Activated CD8-positive, alpha-beta T cell treated with anti-CD3 and anti-CD28 coated beads for 36 hours (primary cell): ENCODE data around the gene MCC. TPM values are rescaled to one million over a fixed set of nuclear protein-coding genes. Genes with fewer than 3 reads are reported as not detected.

ENCODE experiments used
- ATAC-seq: fragments of 200-7000 bp; cut with Tn5 transposase; one replicate; pipeline ENCODE4 v1.10.0; 2021; ENCODE audit warnings: mild to moderate bottlenecking, moderate library complexity
- CTCF ChIA-PET: fragments of 350-600 bp; sonication (Branson Sonifier 250); formaldehyde crosslinking; loops from one replicate; lab custom pipeline; 2021; ENCODE audit warnings: antibody characterized with exemption; lab: Charles Lee
- POLR2A ChIA-PET: fragments of 350-600 bp; sonication (Branson Sonifier 250); formaldehyde crosslinking; loops from one replicate; lab custom pipeline; 2021; ENCODE audit warnings: antibody characterized with exemption; lab: Charles Lee
- DNase-seq: peaks from one replicate; pipeline ENCODE4 v3.0.0-alpha.2; 2020
- H3K27ac Mint-ChIP-seq: one replicate; pipeline ENCODE4 v1.8.0; 2021; ENCODE audit warnings: mild to moderate bottlenecking, mixed read lengths
- H3K27me3 Mint-ChIP-seq: one replicate; pipeline ENCODE4 v1.8.0; 2021; ENCODE audit warnings: mixed read lengths
- H3K36me3 Mint-ChIP-seq: one replicate; pipeline ENCODE4 v1.8.0; 2021; ENCODE audit warnings: low read depth, mixed read lengths
- H3K4me1 Mint-ChIP-seq: one replicate; pipeline ENCODE4 v1.8.0; 2021; ENCODE audit warnings: low read depth, mixed read lengths
- H3K4me3 Mint-ChIP-seq: one replicate; pipeline ENCODE4 v1.8.0; 2021; ENCODE audit warnings: mild to moderate bottlenecking, moderate library complexity, mixed read lengths
- H3K9me3 Mint-ChIP-seq: one replicate; pipeline ENCODE4 v1.8.0; 2021; ENCODE audit warnings: mixed read lengths
- intact Hi-C: fragments of 100-400 bp; cut with micrococcal nuclease; formaldehyde crosslinking; loops from one replicate; pipeline ENCODE4 v1.10.0; 2022
- total RNA-seq, 2 experiments: library from RNA; stranded (reverse); gene quantifications; one replicate each; pipeline ENCODE4 v1.2.3, GENCODE V29; 2021
- TF ChIP-seq, protein P1 (sequence below): fragments of 200-600 bp; IDR thresholded peaks from one replicate; pipeline ENCODE4 v1.8.0; 2022; ENCODE audit warnings: antibody characterized with exemption, mild to moderate bottlenecking

MCC gene
- total RNA-seq, 2 experiments from 2014 or later: 4.9 to 5.4 TPM

DNA sequence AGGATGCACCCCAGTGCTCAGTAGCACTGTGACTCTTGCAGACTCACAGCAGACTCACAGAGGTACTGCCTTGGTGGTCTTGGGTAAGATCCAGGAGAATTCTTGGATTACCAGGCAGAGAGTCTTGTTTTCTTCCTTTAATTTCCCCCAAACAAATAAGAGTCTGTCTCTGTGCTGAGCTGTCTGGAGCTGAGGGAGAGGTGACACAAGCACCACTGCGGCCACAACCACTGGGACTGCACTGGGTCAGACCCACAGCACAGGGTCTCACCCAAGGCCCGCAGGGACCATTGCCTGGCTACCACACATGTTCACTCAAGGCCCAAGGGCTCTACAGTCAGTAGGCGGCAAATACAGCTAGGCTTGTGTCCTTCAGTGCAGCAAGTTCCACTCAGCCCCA, 13.8 kb upstream of the MCC start:
- Mint-ChIP-seq H3K27me3 (peaks cover 43% of the 10 kb centered on the region), H3K36me3 (no peaks in the 10 kb centered on the region), H3K9me3 (no peaks in the 10 kb centered on the region), H3K27ac (no peak overlapping the region), H3K4me1 (no peaks in the 10 kb centered on the region), H3K4me3 (no peak overlapping the region)
- ATAC-seq (no peak), DNase-seq (no peak)
- POLR2A ChIA-PET: no interaction called here
- intact Hi-C loops: no loop called here
- CTCF ChIA-PET: interaction anchor here (1.6 kb wide), 1 partner anchor 11 kb away, joined by 4 read pairs; the partner anchor contains the start of gene YTHDC2
- TF ChIP-seq, protein P1, sequence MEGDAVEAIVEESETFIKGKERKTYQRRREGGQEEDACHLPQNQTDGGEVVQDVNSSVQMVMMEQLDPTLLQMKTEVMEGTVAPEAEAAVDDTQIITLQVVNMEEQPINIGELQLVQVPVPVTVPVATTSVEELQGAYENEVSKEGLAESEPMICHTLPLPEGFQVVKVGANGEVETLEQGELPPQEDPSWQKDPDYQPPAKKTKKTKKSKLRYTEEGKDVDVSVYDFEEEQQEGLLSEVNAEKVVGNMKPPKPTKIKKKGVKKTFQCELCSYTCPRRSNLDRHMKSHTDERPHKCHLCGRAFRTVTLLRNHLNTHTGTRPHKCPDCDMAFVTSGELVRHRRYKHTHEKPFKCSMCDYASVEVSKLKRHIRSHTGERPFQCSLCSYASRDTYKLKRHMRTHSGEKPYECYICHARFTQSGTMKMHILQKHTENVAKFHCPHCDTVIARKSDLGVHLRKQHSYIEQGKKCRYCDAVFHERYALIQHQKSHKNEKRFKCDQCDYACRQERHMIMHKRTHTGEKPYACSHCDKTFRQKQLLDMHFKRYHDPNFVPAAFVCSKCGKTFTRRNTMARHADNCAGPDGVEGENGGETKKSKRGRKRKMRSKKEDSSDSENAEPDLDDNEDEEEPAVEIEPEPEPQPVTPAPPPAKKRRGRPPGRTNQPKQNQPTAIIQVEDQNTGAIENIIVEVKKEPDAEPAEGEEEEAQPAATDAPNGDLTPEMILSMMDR: no peak

DNA sequence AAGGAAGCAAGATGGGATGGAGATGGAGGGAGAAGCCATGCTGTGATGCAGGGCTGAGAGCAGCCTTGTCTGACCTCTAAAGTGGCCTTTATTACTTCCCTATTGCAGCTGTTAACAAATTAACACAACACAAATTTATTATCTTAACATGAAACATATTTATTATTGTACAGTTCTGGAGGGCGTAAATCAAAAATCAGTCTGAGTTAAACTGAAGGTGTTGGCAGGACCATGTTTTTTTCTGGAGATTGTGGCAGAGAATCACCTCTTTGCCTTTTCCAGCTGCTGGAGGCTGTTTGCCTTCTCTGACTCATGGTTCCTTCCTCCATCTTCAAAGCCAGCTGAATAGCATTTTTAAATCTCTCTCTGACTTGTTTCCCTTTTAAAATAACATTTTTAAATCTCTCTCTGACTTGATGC, 7.2 kb upstream of the MCC start:
- TF ChIP-seq, protein P1: no peak
- DNase-seq: no peak
- intact Hi-C loops: no loop called here
- H3K27me3 Mint-ChIP-seq: peaks cover 37% of the 10 kb centered on the region
- ChIA-PET CTCF (no interaction called here), POLR2A (interaction anchor here (0.7 kb wide), 1 partner anchor 1738 kb away, joined by 3 read pairs; no protein-coding TSS in a partner anchor)
- no peaks in the 10 kb centered on the region for H3K4me1 Mint-ChIP-seq
- H3K36me3 Mint-ChIP-seq: peaks cover 5% of the 10 kb centered on the region
- H3K9me3 Mint-ChIP-seq: peaks cover 7% of the 10 kb centered on the region
- H3K4me3 Mint-ChIP-seq: no peak overlapping the region
- H3K27ac Mint-ChIP-seq: no peak overlapping the region
- no peak for ATAC-seq

DNA sequence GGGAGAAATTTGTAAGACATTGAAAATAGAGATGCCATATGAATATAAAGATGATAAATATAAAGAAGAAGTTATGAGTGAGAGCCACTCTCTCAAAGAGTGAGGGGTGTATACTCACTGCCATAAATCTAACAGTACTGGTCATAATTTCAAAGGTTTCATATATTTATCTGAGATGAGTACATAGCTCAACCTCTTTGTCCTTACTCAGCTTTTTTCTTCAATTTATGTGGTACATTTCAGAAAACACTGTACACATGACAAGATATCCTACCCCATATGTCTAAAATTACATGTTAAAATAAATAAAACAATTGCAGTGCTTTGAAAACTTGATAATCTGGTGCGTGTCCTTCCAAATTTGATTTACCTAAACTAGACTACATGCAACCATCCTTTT, 5.2 kb upstream of the MCC start:
- CTCF ChIA-PET: no interaction called here
- DNase-seq: no peak
- intact Hi-C loops: no loop called here
- H3K27ac Mint-ChIP-seq: no peak overlapping the region
- H3K36me3 Mint-ChIP-seq: peaks cover 10% of the 10 kb centered on the region
- POLR2A ChIA-PET: no interaction called here
- H3K4me1 Mint-ChIP-seq: peaks cover 7% of the 10 kb centered on the region
- H3K9me3 Mint-ChIP-seq: peaks cover 9% of the 10 kb centered on the region
- no peak for ATAC-seq
- TF ChIP-seq, protein P1: no peak
- H3K27me3 Mint-ChIP-seq: peaks cover 40% of the 10 kb centered on the region
- no peak overlapping the region for H3K4me3 Mint-ChIP-seq

DNA sequence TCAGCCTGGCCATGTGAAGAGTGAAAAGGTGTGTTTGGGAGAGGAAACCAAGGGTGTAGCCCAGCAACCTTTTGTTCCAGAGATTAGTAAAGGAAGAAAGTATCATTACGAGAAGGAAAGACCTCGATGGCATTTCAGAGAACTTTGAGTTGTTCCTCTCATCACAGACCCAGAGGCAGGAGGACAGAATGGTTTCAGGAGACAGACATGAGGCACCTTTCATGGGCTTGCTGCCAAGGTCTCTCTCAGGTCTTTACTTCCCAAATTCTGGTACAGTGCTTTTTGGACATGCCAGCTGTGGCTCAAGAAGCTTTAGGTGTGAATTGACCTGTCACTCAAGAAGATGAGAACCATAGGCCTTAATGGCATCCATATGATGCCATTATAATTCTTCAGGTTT, 2.8 kb upstream of the MCC start:
- ChIA-PET POLR2A (no interaction called here), CTCF (no interaction called here)
- TF ChIP-seq, protein P1: no peak
- no peak overlapping the region for H3K4me3 Mint-ChIP-seq
- peaks cover 49% of the 10 kb centered on the region for H3K27me3 Mint-ChIP-seq
- peaks cover 10% of the 10 kb centered on the region for H3K36me3 Mint-ChIP-seq
- intact Hi-C loops: no loop called here
- DNase-seq (no peak), ATAC-seq (no peak)
- H3K9me3 Mint-ChIP-seq: peaks cover 9% of the 10 kb centered on the region
- H3K27ac Mint-ChIP-seq: no peak overlapping the region
- H3K4me1 Mint-ChIP-seq: peaks cover 14% of the 10 kb centered on the region

DNA sequence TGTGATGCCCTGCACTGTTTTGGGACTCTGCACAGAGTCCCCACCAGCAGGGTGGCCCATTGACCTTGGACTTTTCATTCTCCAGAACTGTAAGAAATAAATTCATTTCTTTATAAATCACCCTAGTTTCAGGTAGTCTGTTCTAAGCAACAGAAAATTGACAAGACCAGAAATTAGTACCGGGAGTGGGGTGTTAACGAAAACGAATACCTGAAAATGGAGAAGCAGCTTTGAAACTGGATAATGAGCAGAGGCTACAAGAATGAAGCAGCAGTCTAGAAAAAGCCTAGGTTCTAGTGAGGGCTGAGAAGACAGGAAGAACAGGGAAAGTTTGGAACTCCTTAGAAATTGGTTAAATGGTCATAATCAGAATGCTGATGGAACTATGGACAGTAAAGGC, 2.1 kb upstream of the MCC start:
- Mint-ChIP-seq H3K36me3 (peaks cover 10% of the 10 kb centered on the region), H3K27ac (no peak overlapping the region), H3K9me3 (peaks cover 9% of the 10 kb centered on the region), H3K4me1 (peaks cover 14% of the 10 kb centered on the region), H3K4me3 (no peak overlapping the region), H3K27me3 (peaks cover 53% of the 10 kb centered on the region)
- TF ChIP-seq, protein P1: no peak
- ATAC-seq (no peak), DNase-seq (no peak)
- ChIA-PET CTCF (interaction anchor here (0.6 kb wide), 1 partner anchor 130 kb away, joined by 3 read pairs; no protein-coding TSS in a partner anchor), POLR2A (no interaction called here)
- intact Hi-C loops: no loop called here
